ENCODE measurements around the gene NRCAM.

DNA sequence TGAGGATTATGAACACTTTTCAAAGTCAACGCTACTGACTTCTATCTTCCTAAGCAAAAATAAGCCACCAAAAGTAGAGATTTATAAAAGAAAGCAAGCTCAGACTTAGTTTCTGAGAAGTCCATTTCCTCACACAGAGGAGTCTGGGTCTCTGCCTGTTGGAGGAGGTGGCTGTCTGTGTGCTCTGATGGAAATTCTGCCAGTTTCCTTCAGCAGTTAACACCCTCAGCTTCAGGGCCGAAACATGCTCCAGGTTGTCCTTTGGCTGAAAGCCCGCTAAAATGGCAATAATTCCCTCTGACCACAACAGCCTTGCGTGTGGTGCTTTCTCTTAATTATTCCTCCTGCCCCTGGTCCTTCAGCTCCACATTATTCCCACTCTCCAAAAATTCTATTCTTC lies 198.3 kb downstream of the NRCAM start:
- TF ChIP-seq, protein P1, sequence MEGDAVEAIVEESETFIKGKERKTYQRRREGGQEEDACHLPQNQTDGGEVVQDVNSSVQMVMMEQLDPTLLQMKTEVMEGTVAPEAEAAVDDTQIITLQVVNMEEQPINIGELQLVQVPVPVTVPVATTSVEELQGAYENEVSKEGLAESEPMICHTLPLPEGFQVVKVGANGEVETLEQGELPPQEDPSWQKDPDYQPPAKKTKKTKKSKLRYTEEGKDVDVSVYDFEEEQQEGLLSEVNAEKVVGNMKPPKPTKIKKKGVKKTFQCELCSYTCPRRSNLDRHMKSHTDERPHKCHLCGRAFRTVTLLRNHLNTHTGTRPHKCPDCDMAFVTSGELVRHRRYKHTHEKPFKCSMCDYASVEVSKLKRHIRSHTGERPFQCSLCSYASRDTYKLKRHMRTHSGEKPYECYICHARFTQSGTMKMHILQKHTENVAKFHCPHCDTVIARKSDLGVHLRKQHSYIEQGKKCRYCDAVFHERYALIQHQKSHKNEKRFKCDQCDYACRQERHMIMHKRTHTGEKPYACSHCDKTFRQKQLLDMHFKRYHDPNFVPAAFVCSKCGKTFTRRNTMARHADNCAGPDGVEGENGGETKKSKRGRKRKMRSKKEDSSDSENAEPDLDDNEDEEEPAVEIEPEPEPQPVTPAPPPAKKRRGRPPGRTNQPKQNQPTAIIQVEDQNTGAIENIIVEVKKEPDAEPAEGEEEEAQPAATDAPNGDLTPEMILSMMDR (IDR thresholded peaks at IDR 0.05) = no peak
- no peak for TF ChIP-seq POLR2A (IDR thresholded peaks at IDR 0.05)

Data from adrenal gland (tissue), 5 donors.